MCF 10A (cell line): ENCODE results near the gene PPP1R2. TPM values are rescaled to one million over a fixed set of nuclear protein-coding genes. Genes with fewer than 3 reads are reported as not detected.

Source experiments
- BruUV-seq: library from RNA; stranded (reverse); fragments of 400-500 nt; replicated peaks from 2 replicates; lab custom pipeline; 2021; lab: Mats Ljungman, UMichigan
- CTCF ChIA-PET: fragments of 300-600 bp; sonication (Branson Sonifier 250); formaldehyde crosslinking; extraction: SDS; loops from one replicate; lab custom pipeline; 2021; ENCODE audit warnings: antibody characterized with exemption, inconsistent platforms; lab: Yijun Ruan, JAX
- POLR2A ChIA-PET: fragments of 300-600, 350-650 bp; sonication (Branson Sonifier 250); formaldehyde crosslinking; extraction: SDS; loops from one replicate; lab custom pipeline; 2020; ENCODE audit warnings: antibody characterized with exemption, inconsistent platforms; lab: Yijun Ruan, JAX
- DNase-seq: peaks from one replicate; pipeline ENCODE4 v3.0.0-alpha.2; 2018; ENCODE audit not compliant: unreplicated experiment
- H3K27ac Mint-ChIP-seq: one replicate; pipeline ENCODE4 v1.8.0; 2022; ENCODE audit warnings: mild to moderate bottlenecking, low read depth, mixed read lengths; ENCODE audit not compliant: unreplicated experiment
- H3K27me3 Mint-ChIP-seq: one replicate; pipeline ENCODE4 v1.8.0; 2022; ENCODE audit warnings: mixed read lengths; ENCODE audit not compliant: insufficient read depth, unreplicated experiment
- H3K36me3 Mint-ChIP-seq: one replicate; pipeline ENCODE4 v1.8.0; 2022; ENCODE audit warnings: mild to moderate bottlenecking, moderate library complexity, mixed read lengths; ENCODE audit not compliant: insufficient read depth, unreplicated experiment
- H3K4me1 Mint-ChIP-seq: one replicate; pipeline ENCODE4 v1.8.0; 2022; ENCODE audit warnings: mixed read lengths; ENCODE audit not compliant: insufficient read depth, unreplicated experiment
- H3K4me3 Mint-ChIP-seq: one replicate; pipeline ENCODE4 v1.8.0; 2022; ENCODE audit warnings: mild to moderate bottlenecking, moderate library complexity, mixed read lengths; ENCODE audit not compliant: unreplicated experiment
- H3K9me3 Mint-ChIP-seq: one replicate; pipeline ENCODE4 v1.8.0; 2022; ENCODE audit warnings: mixed read lengths; ENCODE audit not compliant: unreplicated experiment
- CTCF ChIP-seq: fragments of 200-600 bp; IDR thresholded peaks from one replicate; pipeline ENCODE4 v1.8.0; 2022; ENCODE audit warnings: antibody characterized with exemption, mild to moderate bottlenecking; ENCODE audit not compliant: unreplicated experiment
- intact Hi-C: fragments of 100-400 bp; cut with micrococcal nuclease; formaldehyde crosslinking; loops from 2 replicates; pipeline ENCODE4 v1.14.1; 2022
- total RNA-seq: library from RNA; stranded (reverse); gene quantifications from 2 replicates; pipeline ENCODE4 v1.2.3, GENCODE V29; 2022

PPP1R2 gene
- total RNA-seq, 1 experiment from 2014 or later: 53.0 TPM

DNA sequence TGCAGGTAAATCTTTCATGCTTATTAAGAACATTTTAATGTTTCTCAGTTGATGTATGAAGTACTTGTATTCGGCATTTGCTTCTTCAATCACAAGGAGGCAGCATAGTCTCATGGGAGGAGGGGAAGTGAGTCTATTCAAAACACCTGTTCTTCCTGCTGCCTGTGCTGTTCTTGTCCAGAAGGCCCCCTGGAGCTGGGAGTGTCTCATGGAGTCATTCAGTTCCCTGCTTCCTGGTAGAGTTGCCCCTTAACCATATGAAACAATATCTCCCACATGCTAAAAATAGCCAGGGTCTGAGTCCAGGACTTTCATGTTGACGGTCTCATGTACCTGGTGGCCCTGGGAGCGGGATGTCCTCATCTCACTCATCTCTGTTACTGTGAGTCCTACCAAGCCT, 15.5 kb upstream of the PPP1R2 start:
- CTCF ChIA-PET: interaction anchor here (0.6 to 1.2 kb wide), 3 partner anchors 9 to 42 kb away, joined by 3 to 4 read pairs (median 3); no protein-coding TSS in a partner anchor
- POLR2A ChIA-PET: no interaction called here
- peak; percentile 63 for DNase-seq

DNA sequence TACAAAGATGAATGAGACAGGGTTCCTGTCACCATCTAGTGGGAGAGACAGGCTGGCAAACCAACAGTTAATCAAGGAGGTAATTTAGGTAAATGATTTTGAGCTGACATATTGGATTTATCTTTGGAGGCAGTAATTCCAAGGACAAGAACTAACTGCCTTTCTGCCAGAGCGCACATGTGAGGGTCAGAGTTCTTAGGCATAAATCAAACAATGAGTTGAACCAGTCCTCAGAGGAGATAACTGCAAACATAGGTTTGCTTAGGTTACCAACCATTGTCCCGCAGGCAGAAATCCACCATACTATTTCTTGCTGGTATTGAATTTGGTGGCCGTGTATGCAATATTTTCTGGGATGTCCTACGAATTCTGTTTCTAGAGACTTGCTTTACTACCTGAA, 14.2 kb upstream of the PPP1R2 start:
- no peaks in the 10 kb centered on the region for H3K36me3 Mint-ChIP-seq
- peaks cover 20% of the 10 kb centered on the region for H3K27me3 Mint-ChIP-seq
- H3K4me1 Mint-ChIP-seq: peaks cover 7% of the 10 kb centered on the region
- no peak for DNase-seq
- H3K27ac Mint-ChIP-seq: no peak overlapping the region
- H3K4me3 Mint-ChIP-seq: no peak overlapping the region
- intact Hi-C loops: no loop called here
- H3K9me3 Mint-ChIP-seq: no peaks in the 10 kb centered on the region
- TF ChIP-seq CTCF: no peak
- ChIA-PET POLR2A (no interaction called here), CTCF (interaction anchor here (0.6 to 1.1 kb wide), 2 partner anchors 8 to 496 kb away, joined by 3 read pairs; no protein-coding TSS in a partner anchor)
- BruUV-seq: no TSS peak

More for the DNA sequence above, 15.5 kb upstream of the PPP1R2 start:
- peaks cover 15% of the 10 kb centered on the region for H3K4me1 Mint-ChIP-seq
- H3K9me3 Mint-ChIP-seq: no peaks in the 10 kb centered on the region
- peak; percentile 50 for TF ChIP-seq CTCF
- intact Hi-C loops: no loop called here
- BruUV-seq: no TSS peak
- no peaks in the 10 kb centered on the region for H3K36me3 Mint-ChIP-seq
- H3K27me3 Mint-ChIP-seq: peaks cover 20% of the 10 kb centered on the region
- no peak overlapping the region for H3K27ac Mint-ChIP-seq
- H3K4me3 Mint-ChIP-seq: no peak overlapping the region

- no TSS peak for BruUV-seq
- DNase-seq: no peak
- Mint-ChIP-seq H3K4me3 (no peak overlapping the region), H3K27me3 (peaks cover 20% of the 10 kb centered on the region), H3K4me1 (peaks cover 7% of the 10 kb centered on the region), H3K9me3 (no peaks in the 10 kb centered on the region), H3K36me3 (no peaks in the 10 kb centered on the region), H3K27ac (no peak overlapping the region)
- ChIA-PET CTCF (interaction anchor here (0.7 to 1.1 kb wide), 2 partner anchors 9 to 18 kb away, joined by 3 read pairs; no protein-coding TSS in a partner anchor), POLR2A (interaction anchor here (0.5 to 1.1 kb wide), 2 partner anchors 10 kb away, joined by 3 to 5 read pairs; no protein-coding TSS in a partner anchor)
- intact Hi-C loops: no loop called here
- TF ChIP-seq CTCF: no peak
Observed at GRCh38 chr3:195556390-195556789, 13.3 kb upstream of the PPP1R2 start.

DNA sequence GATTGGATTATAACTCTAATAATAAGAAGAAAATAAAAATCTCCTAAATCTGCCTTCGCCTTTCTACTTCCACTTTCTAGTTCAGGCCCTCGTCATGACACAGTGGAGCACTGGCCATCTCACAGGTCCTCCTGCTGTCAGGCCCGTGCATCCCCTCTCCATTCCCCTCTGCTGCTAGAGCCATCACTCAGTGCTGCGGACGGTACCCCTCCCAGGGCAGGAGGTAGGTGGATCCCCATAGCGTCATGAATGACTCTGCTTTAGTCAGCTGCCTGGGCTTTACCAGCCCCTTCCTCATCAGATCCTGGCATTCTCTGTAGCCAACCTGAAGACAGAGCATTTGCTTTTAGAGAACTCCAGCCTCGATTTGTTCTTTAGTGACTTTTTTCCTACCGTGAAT, 12.0 kb upstream of the PPP1R2 start:
- Mint-ChIP-seq H3K27me3 (peaks cover 20% of the 10 kb centered on the region), H3K36me3 (no peaks in the 10 kb centered on the region), H3K4me3 (no peak overlapping the region), H3K4me1 (peaks cover 5% of the 10 kb centered on the region), H3K9me3 (no peaks in the 10 kb centered on the region), H3K27ac (no peak overlapping the region)
- TF ChIP-seq CTCF: no peak
- DNase-seq: no peak
- ChIA-PET CTCF (interaction anchor here (0.6 to 0.7 kb wide), 2 partner anchors 12 to 245 kb away, joined by 3 read pairs; no protein-coding TSS in a partner anchor), POLR2A (interaction anchor here (1.1 kb wide), 1 partner anchor 12 kb away, joined by 4 read pairs; the partner anchor contains the start of gene PPP1R2)
- no TSS peak for BruUV-seq
- intact Hi-C loops: no loop called here
